Bone marrow (tissue), 2 donors: ENCODE data around the gene NTRK3.
"Not testable (repeated sequence)": the region's sequence is repeated elsewhere in the genome, so short reads cannot be mapped to it uniquely, and the experiment has no call there.

Source experiments
- DNase-seq, 2 donors: peaks; one replicate each; lab custom pipeline; 2025; lab: John Stamatoyannopoulos, UW

NTRK3 gene

GRCh38 chr15:87877114-87877810 is 379.3 kb downstream of the NTRK3 start:
- no peak for DNase-seq

- DNase-seq, result no peak
These were observed 381.4 kb downstream of the NTRK3 start for GRCh38 chr15:87874896-87875711.

GRCh38 chr15:87873516-87873915 is 383.0 kb downstream of the NTRK3 start:
- no peak for DNase-seq

GRCh38 chr15:87871731-87872320 is 384.7 kb downstream of the NTRK3 start:
- DNase-seq, result no peak

DNA sequence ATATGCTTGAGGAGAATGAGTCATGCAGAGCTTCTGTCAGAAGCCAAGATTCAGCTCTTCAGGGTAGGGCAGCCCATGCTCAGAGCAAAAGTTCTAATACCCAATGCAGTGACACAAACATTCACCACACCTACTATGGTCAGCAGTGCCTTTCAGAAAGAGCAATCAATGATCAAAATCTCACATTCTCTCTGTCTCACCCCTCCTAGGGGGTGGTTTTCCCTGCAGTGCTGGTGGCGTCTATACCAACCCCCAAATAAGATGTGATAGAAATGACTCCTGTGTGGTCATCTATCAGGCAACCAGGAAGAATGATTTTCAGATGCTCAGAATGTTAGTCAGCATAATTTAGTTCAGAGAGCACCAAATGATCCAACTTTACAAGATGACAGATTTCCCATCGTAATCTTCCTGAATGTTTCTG is 385.3 kb downstream of the NTRK3 start:
- no peak for DNase-seq

DNA sequence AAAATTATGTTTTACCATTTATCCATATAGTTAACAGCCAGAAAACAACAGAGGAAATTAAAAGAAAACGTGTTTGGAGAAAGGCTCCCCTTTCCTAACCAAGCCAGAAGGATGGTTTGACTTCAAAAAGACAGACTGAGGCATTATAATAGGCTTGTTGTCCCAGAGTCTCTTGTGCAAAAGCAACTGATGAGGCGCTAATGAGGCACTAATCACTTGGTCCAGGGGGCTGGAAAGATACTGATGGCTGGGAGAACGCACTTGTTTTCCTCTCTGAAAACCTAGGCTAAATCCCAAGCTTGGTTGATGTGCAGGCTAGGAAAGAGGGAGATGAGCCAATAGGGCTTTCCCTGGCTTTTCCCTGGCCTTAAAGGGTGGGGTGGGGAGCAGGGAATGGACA is 389.6 kb downstream of the NTRK3 start:
- DNase-seq, result no peak

- DNase-seq, result no peak
These were observed 393.4 kb downstream of the NTRK3 start for GRCh38 chr15:87863152-87863551.

- no peak for DNase-seq
These were observed 395.8 kb downstream of the NTRK3 start for GRCh38 chr15:87860743-87861142.

GRCh38 chr15:87858651-87859050 is 397.9 kb downstream of the NTRK3 start:
- no peak for DNase-seq

DNA sequence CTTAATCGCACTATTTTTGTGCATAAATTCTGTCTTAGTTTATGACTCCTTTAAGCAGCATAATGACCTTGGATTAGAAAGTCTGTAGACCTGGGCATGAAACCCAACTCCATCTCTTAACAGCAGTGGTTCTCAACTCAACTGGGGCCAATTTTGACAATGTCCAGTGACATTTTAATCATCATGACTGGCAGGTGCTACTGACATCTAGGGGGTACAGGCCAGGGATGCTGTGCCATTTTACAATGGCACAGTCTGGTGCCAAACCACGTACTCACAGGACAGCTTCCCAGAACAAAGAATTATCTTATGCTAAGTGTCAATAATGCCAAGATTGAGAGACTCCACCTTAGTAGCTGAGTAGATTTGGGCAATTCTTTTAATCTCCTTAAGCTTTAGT is 405.0 kb downstream of the NTRK3 start:
- no peak for DNase-seq

- DNase-seq, result no peak
These were observed 405.6 kb downstream of the NTRK3 start for GRCh38 chr15:87850916-87851315.

GRCh38 chr15:87849181-87849580 is 407.4 kb downstream of the NTRK3 start:
- DNase-seq, result no peak

DNA sequence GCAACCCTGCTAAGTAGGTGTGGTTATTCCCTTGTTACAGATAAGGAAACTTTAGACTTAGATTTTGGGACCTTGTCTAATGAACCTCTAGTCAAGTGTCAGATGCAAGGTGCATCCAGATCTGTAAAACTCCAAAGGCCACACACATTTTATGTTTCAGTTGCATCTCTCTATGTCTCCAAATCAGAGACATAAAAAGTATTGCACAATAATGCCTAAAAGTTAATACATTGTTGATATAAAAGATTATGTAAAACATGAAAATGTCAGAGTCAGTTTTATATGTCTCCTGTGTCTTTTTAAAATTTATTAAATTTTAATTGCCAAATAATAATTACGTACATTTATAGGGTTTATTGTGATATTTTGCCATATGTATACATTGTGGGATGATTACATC is 408.5 kb downstream of the NTRK3 start:
- no peak for DNase-seq

DNA sequence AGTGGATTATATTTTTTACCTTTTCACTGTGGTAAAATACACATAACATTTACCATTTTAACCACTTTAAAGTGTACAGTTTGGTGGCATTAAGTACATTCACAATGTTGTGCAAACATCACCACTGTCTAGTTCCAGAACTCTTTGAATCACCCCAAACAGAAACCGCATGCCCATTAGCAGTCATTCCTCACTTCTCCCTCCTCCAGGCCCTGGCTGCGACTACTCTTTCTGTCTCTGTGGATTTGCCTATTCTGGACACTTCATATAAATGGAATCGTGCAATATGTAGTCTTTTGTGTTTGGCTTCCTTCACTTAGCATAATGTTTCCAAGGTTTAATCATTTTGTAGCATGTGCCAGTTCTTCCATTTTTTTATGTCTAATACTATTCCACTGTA is 409.8 kb downstream of the NTRK3 start:
- DNase-seq, result no peak

DNA sequence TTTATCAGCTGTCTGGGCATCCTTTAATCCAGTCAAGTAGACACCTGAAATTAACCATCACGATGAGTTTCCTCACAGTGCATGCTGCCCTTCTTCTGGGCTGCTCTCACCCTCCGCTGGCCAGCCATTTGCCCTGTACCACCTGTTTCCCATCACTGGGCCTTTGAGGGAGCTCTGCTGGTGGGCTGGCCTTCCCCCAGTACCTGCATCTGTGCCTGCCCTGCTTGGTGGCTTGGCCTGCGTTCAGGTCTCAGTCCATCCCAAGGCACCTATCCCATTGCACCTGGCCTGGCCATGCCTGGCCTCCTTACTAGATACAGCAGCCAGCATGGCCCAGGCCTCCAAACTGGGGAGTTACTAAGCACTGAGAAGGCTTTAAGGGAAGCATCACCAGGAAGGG is 413.2 kb downstream of the NTRK3 start:
- DNase-seq, result no peak

GRCh38 chr15:87841426-87841998 is 415.0 kb downstream of the NTRK3 start:
- no peak for DNase-seq

- DNase-seq, result not testable (repeated sequence)
These were observed 420.7 kb downstream of the NTRK3 start for GRCh38 chr15:87835830-87836229.

- DNase-seq, result not testable (repeated sequence)
These were observed 423.2 kb downstream of the NTRK3 start for GRCh38 chr15:87833333-87833732.

- DNase-seq, result no peak
These were observed 427.0 kb downstream of the NTRK3 start for GRCh38 chr15:87829332-87830050.

DNA sequence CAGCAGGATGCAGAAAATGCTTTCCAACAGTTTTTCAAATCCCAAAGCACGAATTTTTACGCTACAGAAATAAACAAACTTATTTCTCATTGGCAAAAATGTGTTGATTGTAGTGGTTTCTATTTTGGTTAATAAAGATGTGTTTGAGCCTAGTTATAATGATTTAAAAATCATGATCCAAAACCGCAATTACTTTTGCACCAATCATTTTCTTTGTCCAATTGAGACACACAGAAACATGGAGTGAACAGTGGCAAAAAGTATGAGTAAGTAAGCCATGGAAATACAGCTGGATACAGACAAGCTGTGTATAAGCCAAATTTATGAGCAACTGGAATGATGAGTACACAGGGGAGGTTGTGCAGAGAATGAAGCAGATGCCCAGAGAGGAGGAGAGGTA is 427.9 kb downstream of the NTRK3 start:
- no peak for DNase-seq

DNA sequence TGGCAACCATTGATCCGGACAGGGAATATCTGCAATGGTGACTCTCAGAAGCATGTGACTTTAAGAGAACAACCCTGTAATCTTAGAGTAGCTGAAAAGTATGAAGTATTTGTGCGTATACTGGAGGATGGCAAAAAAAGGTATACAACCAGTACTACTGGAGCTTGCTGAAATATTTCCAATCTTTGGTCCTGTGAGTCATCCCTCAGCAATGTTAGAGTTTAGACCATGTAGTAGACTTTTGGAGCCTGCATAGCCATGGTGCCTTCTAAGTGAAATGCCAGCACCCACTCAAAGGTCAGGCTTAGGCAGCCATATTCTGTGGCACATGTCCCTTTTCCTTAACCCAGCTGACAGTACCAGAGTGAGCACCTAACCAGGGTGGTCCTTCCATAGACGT is 429.4 kb downstream of the NTRK3 start:
- no peak for DNase-seq

DNA sequence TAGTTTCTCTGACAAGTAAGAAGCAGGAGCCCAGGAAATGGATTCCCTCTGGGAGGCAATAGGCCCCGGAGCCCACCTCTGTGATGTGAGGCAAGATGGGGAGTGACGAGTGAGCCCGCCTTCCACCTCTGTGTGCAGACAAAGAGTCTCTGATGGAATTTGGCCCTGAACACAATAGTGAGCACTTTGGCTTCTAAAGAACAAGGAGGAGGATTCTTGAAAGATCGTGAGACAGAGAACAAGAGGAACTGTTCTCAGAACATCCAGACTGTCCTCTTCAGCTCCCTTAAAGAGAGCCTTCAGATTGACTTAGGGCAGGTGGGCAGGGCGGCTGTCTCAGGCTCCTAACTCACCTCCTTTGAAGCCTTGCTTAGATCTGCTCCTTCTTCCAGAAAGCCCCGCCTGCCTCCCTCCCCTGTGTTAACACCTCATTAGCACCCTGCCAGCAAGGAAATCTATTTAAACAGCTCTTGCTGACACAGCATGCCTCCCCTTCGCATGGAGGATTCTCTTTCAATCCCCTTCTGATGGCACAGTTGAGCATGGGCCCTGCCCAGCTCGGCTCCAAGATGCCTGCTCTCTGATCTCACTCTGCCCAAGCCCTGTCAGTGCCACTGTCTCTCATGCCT is 430.3 kb downstream of the NTRK3 start:
- DNase-seq, result no peak
